ENCODE results near the gene BUB1.
"Not testable (repeated sequence)": the region's sequence is repeated elsewhere in the genome, so short reads cannot be mapped to it uniquely, and the experiment has no call there.

Gene BUB1

DNA sequence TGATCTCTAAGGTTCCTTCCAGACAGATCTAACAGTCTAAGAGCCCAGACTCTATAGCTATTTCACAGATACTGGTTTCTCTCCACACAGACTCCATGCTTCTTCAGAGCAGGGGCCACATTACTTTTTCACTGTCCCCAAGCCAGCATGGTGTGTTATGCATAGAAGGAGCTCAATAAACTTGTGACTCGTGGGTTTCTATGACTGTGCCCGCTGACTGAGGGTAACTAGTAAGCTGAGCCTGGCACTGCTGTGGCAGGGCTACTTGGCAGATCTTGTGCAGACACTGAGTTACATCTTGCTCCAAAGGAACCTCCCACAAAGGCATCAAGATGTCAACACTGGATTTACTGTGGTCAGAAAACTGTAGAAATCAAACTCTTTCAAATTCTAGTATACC is 85.9 kb downstream of the BUB1 start:
- DNase-seq (ENCODE audit: low read depth) = not testable (repeated sequence)

DNA sequence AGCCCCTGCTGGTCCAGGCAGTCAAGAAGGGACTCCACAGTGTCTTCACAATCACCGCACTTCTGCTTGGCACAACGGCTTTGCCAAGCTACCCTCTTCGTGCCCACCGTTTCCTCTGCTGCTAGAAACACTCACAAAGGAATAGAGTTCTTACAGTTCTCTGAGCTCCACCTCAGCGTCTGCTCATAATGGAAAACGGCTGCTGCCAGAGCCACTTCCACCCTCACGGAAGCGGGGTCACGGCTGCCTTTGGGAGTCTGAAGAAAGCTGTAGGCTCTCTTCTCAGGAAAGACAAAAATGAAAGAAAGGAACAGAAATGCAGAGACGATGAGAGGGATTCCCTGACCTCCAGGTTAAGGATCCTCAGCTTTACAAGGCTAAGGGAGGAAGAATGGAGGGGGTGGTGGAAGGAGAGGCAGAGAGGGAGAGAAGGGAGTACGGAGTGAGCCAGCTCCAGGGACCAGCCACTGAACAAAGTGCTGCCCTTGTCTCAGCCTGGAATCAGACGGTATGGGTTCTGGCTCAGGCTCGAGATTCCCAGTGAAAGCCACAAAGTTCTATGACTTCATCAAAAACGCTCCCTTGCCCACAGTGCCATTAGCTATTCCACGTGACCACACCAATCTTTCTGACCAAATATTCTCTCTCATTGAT is 88.1 kb downstream of the BUB1 start:
- not testable (repeated sequence) for DNase-seq (ENCODE audit: low read depth)

DNA sequence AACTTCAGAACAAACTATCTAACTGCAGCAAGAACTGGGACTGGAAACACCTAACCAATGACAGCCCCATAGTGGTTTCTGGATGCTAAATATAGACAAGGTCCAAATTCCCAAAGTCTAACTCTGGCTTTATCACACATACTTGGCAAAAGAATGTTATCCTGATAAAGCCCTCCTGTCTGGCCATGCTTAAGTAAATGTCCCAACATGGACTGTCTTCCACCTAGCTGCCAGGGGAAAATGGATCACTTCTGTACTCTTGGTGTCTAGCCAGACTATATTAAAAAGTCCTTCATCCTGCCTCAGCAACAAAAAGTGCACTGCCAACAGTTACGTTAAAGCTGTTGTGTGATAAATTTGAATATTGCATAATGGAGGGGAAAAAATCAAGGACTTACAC is 89.3 kb downstream of the BUB1 start:
- DNase-seq (ENCODE audit: low read depth) = not testable (repeated sequence)
